DMS 273 (cell line): ENCODE measurements around the gene PMS2.
"Not testable (repeated sequence)": the region's sequence is repeated elsewhere in the genome, so short reads cannot be mapped to it uniquely, and the experiment has no call there.

Experiments used
- DNase-seq: peaks from one replicate; lab custom pipeline; 2025; ENCODE audit not compliant: unreplicated experiment; lab: John Stamatoyannopoulos, UW

The PMS2 gene

DNA sequence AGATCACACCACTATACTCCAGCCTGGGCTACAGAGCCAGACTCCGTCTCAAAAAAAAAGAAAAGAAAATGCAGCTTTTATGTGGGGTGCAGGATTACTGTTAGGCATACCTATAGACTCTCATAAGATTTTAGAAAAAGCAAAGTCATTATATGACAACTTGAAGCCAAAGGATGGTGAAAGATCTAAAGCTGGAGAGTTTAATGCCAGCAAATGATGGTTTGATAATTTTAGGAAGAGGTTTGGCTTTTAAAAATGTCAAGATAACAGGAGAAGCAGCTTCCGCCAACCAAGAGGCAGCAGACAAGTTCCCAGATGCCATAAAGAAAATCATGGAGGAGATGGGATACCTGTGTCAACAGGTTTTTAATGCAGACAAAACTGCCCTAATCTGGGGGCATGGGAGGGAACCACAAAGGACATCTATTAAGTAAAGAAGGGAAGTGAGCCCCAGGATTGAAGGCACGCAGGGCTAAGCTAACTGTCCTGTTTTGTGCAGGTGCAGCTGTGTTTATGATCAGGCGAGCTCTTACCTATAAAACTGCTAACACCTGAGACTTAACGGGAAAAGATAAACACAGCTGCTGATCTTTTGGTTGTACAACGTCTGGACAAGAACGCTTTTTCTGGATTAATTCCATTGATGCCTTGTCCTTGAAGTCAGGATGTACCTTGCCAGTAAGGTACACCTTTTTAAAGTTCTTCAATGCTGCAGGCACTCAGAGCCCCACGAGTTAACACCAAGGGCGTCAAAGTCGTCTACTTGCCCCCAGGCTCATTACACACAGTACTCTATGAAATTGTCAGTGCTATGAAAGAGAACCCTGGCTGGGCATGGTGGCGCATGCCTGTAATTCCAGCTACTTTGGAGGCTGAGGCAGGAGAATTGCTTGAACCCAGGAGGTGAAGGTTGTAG lies 11.8 kb upstream of the PMS2 start:
- no peak for DNase-seq

DNA sequence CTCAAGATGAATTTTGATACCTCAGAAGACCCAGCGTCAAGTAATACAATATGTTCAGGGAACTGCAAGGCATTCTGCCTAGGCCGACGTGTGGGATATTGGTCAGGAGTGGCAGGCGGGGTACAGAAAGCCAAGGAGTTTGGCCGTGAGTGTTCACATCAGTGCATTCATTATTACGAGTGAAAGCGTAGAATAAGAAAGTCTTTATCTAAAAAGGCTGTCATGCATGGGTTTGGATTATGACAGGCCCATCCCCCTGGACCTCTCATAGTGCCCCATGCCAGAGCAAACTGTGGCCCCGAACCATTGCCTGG lies 7.8 kb upstream of the PMS2 start:
- no peak for DNase-seq

DNA sequence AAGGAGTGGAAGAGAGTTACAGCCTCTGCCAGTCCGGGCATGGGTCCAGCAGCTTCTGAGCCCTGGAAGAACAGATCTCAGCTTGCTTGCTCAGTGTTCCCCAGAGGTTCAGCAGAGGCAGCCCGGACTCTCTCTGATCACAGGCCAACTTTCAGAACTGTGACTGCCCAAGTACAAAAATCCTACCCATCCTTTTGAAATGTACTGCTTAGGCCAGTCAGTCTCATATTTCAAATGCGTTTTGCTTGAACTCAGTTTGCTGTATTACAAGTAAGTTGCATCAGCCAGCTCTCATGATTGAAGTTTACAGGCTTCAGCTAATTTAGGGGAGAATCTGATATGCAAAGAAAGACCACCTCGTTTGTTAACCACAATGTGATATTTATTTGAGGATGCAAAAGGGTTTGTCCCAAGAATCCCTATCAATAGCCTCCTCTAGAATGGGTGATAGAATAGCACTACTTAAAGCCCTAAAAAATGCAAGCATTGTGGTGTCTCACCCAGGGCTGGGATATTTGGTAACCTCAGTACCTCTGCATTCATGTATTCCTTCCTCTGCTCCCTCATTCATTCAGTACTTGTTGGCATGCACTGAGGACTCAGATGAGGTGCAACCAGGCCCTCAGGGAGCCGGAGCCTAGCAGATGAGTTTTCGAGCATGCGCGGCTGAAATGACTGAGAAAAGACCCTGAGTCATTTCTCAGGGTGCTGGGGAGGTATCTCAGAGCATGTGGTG lies 7.2 kb upstream of the PMS2 start:
- peak; percentile 90 for DNase-seq

DNA sequence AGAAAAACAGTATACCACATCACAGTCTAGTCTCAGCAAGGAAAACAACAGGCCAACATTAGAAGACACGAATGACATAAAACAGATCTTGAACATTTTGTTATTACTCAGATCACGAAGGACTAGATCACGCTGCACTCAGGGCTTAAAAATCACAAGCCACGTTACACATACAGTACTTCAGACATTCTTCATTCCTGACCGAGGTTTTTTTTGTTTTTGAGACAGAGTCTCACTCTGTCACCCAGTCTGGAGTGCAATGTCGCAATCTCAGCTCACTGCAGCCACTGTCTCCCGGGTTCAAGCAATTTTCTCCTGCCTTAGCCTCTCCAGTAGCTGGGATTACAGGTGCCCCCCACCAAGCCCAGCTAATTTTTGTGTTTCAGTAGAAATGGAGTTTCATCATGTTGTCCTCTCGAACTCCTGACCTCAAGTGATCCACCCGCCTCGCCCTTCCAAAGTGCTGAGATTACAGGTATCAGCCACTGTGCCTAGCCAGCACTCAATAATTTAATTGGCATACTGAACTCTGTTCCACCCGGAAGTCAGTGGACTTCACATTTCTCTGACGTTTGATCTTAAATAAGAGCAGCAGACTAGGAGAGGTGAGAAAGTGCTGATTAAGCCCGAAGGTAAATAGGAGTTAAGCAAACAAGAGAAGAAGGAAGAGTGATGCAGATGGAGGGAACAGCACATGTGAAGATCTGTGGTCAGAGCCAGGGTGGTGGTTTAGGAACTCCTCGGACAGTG lies 3.7 kb upstream of the PMS2 start:
- no peak for DNase-seq

DNA sequence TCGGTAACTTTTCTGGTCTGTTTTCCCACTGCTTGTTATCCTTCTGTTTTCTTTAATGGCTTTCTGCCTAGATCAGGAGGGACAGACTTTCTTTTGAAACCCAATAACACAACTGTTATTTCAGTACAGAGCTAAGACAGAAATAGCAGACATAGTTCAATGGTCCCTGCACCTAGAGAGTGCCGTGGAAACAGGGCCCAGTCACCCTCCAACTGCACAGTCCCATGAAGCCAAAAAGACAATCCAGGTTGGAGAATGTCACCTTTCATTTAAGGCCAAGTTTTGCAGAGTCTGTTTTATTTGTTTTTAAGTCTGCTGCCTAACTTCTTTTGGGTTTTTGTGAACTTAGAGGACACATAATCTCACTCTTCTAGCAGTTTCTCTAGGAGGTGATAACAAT lies 2.7 kb upstream of the PMS2 start:
- DNase-seq: no peak

DNA sequence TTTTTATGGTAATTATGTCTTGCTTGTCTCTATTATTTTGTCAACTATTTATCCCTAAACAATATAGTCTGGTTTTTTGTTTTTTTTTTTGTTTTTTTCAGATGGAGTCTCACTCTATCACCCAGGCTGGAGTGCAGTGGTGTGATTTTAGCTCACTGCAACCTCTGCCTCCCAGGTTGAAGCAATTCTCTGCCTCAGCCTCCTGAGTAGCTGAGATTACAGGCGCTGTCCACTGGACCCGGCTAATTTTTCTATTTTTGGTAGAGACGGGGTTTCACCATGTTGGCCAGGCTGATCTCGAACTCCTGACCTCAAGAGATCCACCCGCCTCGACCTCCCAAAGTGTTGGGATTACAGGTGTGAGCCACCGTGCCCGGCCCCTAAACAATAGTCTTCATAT lies 1.5 kb upstream of the PMS2 start:
- not testable (repeated sequence) for DNase-seq

DNA sequence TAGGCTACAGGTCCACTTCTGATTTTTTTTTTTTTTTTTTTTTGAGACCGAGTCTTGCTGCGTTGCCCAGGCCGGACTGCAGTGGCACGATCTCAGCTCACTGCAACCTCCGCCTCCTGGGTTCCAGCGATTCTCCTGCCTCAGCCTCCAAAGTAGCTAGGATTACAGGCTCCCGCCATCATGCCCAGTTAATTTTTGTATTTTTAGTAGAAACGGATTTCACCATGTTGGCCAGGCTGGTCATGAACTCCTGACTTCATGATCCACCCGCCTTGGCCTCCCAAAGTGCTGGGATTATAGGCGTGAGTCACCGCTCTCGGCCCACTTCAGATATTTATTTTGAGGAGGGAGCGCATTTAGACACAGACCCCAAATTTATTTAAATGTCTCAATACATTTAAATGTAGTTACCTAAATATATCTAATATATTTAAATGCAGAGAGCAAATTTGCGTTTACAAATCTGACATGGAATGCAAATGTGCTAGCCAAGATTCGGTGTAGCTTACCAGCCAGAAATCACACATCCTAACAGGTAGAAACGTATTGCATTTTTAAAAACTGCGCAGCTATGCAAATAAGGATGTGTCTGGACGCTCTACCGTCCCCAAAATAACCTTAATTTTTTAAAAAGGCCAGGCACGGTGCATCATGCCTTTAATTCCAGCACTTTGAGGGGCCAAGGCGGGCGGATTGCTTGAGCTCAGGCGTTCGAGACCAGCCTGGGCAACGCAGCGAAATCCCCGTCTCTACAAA lies 836 bp downstream of the PMS2 start:
- not testable (repeated sequence) for DNase-seq

DNA sequence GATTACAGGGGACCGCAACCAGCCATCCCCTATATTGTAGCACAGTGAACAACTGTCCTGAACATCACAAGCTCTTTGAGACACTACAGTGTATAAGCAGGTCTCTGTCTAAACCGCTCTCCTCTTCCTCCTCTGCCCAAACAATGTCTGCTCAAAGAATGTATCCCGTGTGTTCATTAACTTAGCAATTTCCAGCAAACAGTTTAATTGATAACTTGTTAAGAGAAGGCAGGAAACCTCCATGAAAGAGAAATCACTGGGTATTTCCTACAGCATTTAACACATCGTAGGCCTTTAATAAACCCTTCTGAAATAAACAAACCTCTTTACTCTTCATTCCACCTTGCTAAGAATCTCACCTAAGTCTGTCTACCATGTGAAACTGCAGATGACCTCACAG lies 1.5 kb downstream of the PMS2 start:
- no peak for DNase-seq

DNA sequence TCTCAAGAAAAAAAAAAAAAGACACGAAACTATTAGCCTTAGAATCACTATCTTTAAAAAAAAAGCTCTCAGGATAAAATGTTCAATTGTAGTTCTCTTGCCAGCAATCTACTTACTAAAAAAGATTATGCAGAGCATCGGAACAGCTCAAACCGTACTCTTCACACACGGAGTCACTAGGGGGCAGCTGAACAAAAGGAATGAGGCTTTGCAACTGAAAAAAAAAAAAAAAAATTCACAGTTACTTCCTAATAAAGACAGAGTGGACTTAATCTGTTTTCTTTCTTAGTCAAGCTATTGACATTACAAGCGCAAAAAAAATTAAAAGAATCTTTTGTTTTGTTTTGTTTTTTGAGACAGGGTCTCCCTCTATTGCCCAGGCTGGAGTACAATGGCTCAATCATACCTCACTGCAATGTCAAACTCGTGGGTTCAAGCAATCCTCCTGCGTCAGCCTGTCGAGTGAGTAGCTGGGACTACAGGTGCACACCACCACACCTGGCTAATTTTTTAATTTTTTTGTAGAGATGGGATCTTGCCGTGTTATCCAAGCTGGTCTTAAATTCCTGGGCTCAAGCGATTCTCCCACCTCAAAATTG lies 11.5 kb downstream of the PMS2 start:
- DNase-seq: peak; percentile 72

DNA sequence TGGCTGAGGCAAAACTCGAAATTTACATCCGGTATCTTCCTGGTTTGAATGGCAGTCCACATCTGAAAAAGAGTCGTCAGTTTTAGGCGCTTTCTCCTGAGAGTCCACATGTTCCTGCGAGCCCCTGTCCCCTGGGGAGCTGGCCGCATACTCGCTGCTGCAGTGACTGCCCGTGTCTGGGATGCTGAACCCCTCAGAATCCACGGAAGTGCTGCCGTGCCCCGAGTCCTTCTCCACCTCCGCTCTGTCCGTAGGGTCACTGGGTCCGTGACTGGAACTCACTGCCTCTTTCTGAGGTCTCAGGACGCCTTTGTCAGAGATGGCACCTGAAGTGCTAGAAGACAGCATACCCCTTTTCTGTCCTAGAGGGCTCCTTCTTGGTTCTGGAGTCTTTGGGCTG lies 21.8 kb downstream of the PMS2 start:
- DNase-seq: not testable (repeated sequence)

DNA sequence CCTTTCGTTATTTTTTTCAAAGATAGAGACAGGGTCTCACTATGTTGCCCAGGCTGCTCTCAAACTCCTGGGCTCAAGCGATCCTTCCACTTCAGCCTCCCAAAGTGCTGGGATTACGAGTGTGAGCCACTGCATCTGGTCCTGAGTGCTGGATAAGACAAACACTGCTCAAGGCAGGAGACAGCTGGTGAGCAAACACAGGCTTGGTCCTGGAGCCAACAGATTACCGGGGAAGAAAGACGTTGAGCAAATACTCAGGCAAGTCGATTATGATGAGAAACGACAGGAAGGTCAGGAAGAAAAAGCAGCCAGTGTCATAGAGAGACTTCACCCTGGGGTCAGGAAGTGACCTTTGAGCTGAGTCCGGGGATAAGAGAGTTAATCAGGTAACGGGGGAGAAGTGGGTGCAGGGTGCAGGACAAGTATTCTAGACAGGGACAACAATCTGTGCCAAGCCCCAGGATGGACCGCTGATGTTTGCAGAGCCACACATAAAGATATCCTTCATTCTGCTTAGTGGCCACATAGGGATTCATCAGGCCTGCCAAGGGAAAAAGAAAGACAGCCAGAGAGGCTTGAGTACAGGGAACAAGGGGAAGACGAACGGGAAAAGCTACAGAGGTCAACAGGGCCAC lies 29.1 kb downstream of the PMS2 start:
- DNase-seq: not testable (repeated sequence)

DNA sequence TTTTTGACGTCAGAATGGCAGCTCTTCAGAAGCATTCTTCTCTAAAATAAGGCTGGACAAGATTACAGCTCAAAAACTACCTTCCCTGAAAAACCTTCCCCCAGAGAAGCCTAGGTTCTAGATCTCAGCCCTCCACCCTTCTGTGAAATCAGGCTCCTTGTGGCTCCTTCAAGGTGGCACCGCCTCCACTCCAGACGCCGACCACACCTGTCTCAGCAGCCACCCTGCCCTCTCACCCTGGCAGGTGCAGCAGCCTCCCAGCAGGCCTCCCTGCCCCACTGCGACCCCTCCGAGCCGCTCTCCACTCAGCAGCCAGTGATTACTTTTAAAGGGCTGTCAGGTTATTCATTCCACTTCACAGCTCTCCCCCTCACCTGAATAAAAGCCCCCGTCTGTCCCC lies 35.3 kb downstream of the PMS2 start:
- not testable (repeated sequence) for DNase-seq

DNA sequence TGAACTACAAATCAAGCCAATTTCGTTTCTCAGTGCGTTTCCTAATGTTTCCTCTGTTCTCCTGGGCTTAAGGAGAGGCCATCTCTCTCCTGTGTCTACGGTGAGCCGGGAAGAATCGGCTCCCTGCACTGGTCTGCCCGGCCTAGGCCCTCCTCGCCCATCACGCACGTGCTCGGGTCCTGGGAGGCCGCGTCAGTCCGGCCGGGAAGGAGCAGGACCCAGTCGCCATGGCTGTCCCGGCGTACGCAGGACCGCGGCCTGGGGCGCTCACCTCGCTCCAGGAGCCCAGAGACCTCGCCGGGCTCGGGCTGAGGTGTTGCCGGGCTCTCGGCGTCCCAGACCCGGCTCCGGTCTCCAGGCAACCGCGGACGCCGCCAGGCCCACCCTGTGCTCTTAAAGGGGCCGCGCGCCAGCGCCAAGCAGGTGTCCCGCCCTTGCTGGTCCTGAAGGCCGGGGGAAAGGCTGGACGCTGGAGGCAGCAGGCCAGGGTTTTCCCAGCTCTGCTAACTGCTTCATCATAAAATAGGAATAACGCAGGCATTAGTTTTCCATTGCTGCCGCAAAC lies 38.4 kb downstream of the PMS2 start, which contains the start of gene RSPH10B:
Gene RSPH10B (minus strand): TSS at position 343 of the 565 bp plus-strand sequence. CDS start 3,573 bp downstream, outside the sequence.
- DNase-seq: not testable (repeated sequence)

DNA sequence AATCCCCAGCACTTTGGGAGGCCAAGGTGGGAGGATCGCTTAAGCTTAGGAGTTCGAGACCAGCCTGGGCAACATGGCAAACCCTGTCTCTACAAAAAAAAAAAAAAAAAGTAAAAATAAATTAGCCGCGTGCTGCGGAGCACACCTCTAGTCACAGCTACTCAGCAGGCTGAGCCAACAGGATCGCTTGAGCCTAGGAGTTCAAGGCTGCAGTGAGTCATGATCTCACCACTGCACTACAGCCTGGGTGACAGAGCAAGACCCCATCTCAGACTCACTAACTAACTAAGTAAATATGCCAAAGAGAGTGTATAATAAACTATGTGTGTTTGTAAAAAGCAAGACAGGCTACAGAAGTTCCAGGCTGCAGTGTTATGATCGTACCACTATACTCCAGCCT lies 45.0 kb downstream of the PMS2 start:
- DNase-seq: not testable (repeated sequence)

DNA sequence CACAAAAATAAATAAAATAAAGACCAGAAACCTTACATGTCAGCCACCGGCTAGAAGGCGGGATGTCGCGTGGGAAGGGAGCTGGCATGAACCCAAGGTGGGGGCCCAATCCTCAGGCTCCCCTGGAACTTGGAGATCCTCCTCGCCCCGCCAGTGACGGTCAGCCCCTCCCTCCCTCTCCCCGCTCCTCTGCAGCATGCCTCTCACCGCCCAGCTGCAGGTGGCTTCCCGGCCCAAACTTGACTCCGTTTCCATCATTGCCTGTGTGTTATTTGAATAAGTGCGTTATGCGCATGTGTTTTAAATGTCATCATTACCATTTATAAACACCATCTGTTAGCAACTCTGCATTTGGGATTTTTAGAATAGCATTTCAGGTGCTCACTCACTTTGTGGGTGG lies 45.6 kb downstream of the PMS2 start:
- DNase-seq: not testable (repeated sequence)

DNA sequence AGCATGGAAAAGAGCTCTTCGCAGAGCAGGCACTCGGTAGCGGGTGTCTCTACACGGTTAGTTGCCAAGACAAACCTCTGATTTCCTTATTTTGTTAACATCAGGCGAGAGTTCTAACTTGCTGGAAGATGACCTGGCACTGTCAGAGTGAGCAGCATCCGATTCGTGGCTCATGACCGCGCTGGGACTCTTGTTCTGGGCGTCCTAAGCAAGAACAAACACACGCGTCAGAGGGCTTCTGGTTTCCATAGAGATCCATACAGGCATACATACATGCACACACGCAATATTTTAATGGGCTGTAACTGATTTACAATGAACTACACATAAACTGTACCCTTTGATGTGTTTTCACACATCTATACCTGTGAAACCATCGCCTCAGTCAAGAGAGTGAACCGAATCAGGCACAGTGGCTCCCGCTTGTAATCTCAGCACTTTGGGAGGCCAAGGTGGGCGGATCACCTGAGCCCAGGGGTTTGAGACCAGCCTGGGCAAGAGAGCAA lies 73.9 kb downstream of the PMS2 start:
- DNase-seq: not testable (repeated sequence)

DNA sequence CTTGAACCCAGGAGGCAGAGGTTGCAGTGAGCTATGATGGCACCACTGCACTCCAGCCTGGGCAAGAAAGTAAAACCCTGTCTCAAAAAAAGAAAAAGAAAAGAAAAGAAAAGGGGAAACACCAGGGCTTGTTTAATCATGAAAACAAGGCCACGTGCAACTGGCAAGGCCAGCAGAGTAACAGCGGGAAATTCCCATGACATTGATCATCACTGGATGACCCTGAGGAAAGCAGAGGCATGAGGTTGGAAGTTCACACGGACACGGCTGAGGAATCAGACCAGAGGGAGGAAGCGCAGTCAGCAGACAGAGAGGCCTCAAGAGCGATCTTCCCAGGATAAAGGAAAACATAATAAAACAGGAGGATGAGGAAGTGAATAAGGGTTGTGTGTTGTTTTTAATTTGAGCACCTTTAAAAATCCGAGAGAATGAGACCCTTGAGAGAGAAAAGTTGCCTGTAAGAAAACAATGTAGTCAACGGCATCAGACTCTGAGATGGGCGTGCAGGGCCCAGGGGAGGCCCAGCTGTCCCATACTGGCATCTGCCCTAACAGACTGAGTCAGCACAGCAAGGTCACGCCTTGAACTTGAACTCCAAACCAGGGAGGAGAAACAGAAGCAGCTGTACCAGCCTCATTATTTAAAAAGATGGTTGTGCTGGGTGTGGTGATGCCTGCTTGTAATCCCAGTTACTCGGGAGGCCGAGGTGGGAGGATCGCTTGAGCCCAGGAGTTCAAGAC lies 76.8 kb downstream of the PMS2 start:
- not testable (repeated sequence) for DNase-seq

DNA sequence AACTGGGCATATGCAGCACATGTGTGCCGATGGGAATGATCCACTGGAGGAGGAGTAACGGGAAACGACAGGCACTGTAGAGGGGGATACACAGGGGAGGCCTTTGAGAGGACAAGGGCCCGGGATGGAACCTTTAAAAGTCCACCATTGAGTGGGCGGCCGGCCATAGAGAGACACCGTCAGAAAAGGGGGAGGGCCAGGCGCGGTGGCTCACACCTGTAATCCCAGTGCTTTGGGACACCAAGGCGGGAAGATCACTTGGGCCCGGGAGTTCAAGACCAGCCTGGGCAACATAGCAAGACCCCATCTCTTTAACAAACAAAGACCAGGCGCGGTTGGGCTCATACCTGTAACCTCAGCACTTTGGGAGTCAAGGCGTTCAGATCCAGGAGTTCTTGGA lies 77.6 kb downstream of the PMS2 start:
- DNase-seq: not testable (repeated sequence)

DNA sequence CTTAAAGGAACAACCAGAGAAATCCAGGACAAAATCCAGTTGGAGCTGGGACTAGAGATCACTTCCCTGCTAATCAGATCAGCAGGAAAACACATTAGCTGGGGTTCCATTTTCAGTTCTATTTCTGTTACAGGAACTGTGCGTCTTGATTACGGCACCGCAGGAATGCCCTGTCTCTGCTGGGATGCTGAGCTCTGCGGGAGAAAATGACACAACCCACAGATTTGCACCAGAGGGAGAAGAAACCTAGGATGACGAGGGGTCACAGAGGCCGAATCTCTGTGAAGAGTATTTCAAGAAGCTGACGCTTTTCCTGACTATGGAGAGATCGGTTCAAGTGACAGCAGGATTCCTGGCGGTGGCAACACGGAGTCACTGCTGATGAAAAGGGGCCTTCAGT lies 78.6 kb downstream of the PMS2 start:
- not testable (repeated sequence) for DNase-seq
